Stomach (tissue), 4 donors: ENCODE measurements around the gene TOR1A.

Experiments
- POLR2AphosphoS5 ChIP-seq, 3 donors: sonication (generic); formaldehyde crosslinking; IDR thresholded peaks; one replicate each; pipeline ENCODE4 v1.6.1; 2016; ENCODE audit warnings: antibody characterized with exemption in 3 of 3
- TF ChIP-seq, protein P1 (sequence below), 7 experiments: fragments of 450-650 bp in 4 of 7; fragments of 200-600 bp in 3 of 7; sonication (generic) in 3 of 7; IDR thresholded peaks; one replicate each; pipeline ENCODE4 v1.5.1; 2016 to 2019; ENCODE audit warnings: antibody characterized with exemption in 7 of 7, control low read depth in 2 of 7, mild to moderate bottlenecking in 1 of 7

DNA sequence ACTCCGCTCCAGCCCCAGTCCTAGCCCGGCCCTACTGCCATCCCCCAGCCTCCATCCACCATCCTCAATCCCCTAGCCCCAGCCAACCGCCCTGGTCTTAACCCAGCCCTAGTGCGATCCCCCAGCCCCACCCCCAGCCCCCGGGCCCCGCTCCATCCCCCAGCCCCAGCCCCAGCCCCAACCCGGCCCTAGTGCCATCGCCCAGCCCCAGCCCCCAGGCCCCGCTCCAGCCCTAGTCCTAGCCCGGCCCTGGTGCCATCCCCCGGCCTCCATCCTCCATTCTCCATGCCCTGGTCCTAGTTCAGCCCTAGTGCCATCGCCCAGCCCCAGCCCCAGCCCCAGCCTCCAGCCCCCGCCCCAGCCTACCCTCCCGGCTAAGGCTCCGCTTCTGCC lies 398 bp downstream of the TOR1A start:
- TF ChIP-seq POLR2AphosphoS5 (IDR thresholded peaks at IDR 0.05), result no peak
- TF ChIP-seq, protein P1, sequence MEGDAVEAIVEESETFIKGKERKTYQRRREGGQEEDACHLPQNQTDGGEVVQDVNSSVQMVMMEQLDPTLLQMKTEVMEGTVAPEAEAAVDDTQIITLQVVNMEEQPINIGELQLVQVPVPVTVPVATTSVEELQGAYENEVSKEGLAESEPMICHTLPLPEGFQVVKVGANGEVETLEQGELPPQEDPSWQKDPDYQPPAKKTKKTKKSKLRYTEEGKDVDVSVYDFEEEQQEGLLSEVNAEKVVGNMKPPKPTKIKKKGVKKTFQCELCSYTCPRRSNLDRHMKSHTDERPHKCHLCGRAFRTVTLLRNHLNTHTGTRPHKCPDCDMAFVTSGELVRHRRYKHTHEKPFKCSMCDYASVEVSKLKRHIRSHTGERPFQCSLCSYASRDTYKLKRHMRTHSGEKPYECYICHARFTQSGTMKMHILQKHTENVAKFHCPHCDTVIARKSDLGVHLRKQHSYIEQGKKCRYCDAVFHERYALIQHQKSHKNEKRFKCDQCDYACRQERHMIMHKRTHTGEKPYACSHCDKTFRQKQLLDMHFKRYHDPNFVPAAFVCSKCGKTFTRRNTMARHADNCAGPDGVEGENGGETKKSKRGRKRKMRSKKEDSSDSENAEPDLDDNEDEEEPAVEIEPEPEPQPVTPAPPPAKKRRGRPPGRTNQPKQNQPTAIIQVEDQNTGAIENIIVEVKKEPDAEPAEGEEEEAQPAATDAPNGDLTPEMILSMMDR (IDR thresholded peaks at IDR 0.05), result no peak
